Measurements from ENCODE around the gene NGEF. TPM values are rescaled to one million over a fixed set of nuclear protein-coding genes. Genes with fewer than 3 reads are reported as not detected.

Gene NGEF
- total RNA-seq, 1 experiment from 2014 or later: 1.9 TPM

GRCh38 chr2:233022561-233022960 is 9.5 kb upstream of the NGEF start:
- H3K27me3 ChIP-seq (ENCODE audit: insufficient read depth, low read length): no peaks in the 10 kb centered on the region
- no peak overlapping the region for H3K4me2 ChIP-seq (ENCODE audit: insufficient read depth, insufficient read length, low read length)
- no peak overlapping the region for H3K27ac ChIP-seq (ENCODE audit: insufficient read length, low read depth, low read length)
- no peaks in the 10 kb centered on the region for H3K79me1 ChIP-seq (ENCODE audit: insufficient read depth, low read depth, low read length, poor library complexity, severe bottlenecking)
- DNase-seq: no peak
- no peak overlapping the region for H4K5ac ChIP-seq (ENCODE audit: insufficient read length, low read depth, low read length)
- TF ChIP-seq, protein P1, sequence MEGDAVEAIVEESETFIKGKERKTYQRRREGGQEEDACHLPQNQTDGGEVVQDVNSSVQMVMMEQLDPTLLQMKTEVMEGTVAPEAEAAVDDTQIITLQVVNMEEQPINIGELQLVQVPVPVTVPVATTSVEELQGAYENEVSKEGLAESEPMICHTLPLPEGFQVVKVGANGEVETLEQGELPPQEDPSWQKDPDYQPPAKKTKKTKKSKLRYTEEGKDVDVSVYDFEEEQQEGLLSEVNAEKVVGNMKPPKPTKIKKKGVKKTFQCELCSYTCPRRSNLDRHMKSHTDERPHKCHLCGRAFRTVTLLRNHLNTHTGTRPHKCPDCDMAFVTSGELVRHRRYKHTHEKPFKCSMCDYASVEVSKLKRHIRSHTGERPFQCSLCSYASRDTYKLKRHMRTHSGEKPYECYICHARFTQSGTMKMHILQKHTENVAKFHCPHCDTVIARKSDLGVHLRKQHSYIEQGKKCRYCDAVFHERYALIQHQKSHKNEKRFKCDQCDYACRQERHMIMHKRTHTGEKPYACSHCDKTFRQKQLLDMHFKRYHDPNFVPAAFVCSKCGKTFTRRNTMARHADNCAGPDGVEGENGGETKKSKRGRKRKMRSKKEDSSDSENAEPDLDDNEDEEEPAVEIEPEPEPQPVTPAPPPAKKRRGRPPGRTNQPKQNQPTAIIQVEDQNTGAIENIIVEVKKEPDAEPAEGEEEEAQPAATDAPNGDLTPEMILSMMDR (conservative IDR thresholded peaks at IDR 0.05): no peak
- H4K8ac ChIP-seq (replicated peaks; ENCODE audit: insufficient read length, low read depth, low read length): no peak overlapping the region
- H2BK5ac ChIP-seq (ENCODE audit: insufficient read length, low read length): no peak overlapping the region
- no peak overlapping the region for H2BK20ac ChIP-seq (ENCODE audit: low read depth, low read length, poor library complexity, severe bottlenecking)
- H2BK15ac ChIP-seq (ENCODE audit: low read depth, low read length): no peak overlapping the region
- H4K91ac ChIP-seq (ENCODE audit: insufficient read length, low read depth, low read length): no peak overlapping the region
- Mint-ChIP-seq H3K36me3 (ENCODE audit: insufficient read depth in 1 of 3, low read depth in 3 of 3) (no peaks in the 10 kb centered on the region), H3K9me3 (no peaks in the 10 kb centered on the region; a peak in 1 of 5 replicates), H3K27ac (no peak overlapping the region), H3K27me3 (ENCODE audit: low read depth) (no peaks in the 10 kb centered on the region), H3K4me1 (peaks cover 4 to 7% of the 10 kb centered on the region in 2 experiments; a peak in 3 of 4 replicates), H3K4me3 (no peak overlapping the region)
- H2BK120ac ChIP-seq (ENCODE audit: low read depth, low read length, poor library complexity, severe bottlenecking): no peak overlapping the region
- no peak overlapping the region for H3K23ac ChIP-seq (ENCODE audit: insufficient read length, low read depth, low read length)
- H3K14ac ChIP-seq (ENCODE audit: insufficient read depth, low read length): no peak overlapping the region; the same call in 1 of the 2 replicates
- H3K4me1 ChIP-seq (ENCODE audit: insufficient read depth, low read length): no peaks in the 10 kb centered on the region
- no peak overlapping the region for H3K56ac ChIP-seq (ENCODE audit: insufficient read length, low read depth, low read length)
- no peaks in the 10 kb centered on the region for H3K9me3 ChIP-seq (ENCODE audit: control insufficient read depth, low read depth, low read length)
- no CpG with 5 or more reads among the region's 8 CpGs for WGBS (ENCODE audit: extremely low coverage, insufficient read length, low lambda C conversion rate)
- no peaks in the 10 kb centered on the region for H4K20me1 ChIP-seq (ENCODE audit: control insufficient read depth, insufficient read depth, insufficient read length)
- H3K18ac ChIP-seq (ENCODE audit: insufficient read length, low read depth, low read length): no peak overlapping the region
- H3T11ph ChIP-seq (ENCODE audit: low read length): no peak overlapping the region
- H3K79me2 ChIP-seq (ENCODE audit: insufficient read depth, low read length): no peaks in the 10 kb centered on the region
- H2AK5ac ChIP-seq (ENCODE audit: insufficient read length, low read length): no peak overlapping the region
- no peak overlapping the region for H2AFZ ChIP-seq (ENCODE audit: low read length)
- H2BK12ac ChIP-seq (ENCODE audit: insufficient read length, low read depth, low read length): no peak overlapping the region
- H3K9ac ChIP-seq (ENCODE audit: extremely low read depth, insufficient read length, low read length): no peak overlapping the region
- H3K4ac ChIP-seq (ENCODE audit: low read depth, low read length): no peak overlapping the region
- no peaks in the 10 kb centered on the region for H3K23me2 ChIP-seq (ENCODE audit: insufficient read length, low read depth, low read length, poor library complexity, severe bottlenecking)

Data from H9 (cell line).